ENCODE data around the gene NRIP1.

The NRIP1 gene

DNA sequence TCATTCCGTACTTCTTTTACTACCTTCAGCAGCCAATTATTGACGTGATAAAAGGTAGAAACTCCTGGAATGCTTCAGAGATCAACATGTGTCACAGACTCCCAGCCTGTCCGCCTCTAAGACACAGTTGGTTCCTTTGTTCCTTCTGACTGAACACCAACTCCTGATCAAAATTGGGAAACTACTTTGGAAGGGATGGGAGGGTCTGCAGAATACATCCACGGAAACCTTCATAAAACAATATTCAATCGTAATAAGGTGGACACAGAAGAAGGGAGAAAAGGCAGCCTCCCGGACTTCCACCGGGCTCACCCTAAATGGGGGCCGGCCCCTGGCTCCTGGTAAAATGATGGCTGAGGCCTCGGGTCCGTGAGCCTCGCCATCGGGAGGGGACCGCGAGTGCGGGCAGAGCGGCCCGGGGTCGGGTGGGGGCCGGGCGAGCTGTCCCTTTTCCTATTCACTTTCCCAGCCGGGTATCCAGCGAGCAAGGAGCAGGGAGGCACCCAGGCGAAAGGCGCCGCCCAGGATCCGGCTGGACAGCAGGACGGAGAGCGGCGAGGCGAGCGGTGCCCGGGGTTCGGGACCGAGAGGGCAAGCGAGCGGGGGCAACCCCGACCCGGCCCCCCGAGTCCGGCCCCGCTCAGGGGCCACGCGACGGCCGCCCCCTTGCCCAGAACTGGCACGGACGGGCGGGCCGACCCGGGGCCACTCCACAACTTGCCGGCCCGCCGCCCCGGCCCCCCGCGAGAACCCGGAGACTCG lies 805 bp downstream of the NRIP1 start:
- DNase-seq, result no peak

DNA sequence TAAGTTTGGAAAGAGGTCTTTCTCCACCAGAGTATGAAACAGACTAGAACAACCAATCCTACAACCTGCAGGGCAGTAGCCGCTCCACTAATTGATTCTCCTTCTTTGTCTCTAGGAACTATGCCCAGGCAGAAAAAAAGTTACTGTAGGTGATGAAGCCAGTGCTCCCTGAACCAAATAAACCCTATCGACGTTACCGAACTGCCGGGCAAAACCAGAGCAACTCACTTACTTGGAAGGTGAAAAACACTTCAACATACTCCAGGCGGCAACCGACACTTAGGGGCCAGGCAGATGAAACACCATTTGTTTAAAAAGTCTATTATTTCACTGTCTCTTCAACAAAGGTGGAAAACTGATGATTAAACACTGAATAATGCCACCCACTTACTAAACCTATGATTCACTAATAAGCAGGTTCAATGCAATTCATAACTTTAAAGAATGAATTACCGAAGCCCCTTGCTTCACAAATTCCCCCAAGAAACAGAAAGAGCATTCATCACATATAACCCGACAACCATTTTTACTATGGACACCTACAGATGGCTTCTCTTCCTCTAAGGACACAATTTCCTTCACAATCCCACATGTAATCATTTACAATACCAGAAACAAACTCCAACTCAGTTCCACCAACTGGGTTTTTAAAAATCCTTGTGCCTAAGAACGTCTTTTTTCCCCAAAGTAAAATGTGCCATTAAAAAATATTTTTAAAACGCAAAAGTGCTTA lies 1.6 kb downstream of the NRIP1 start:
- DNase-seq, result peak; percentile 18

DNA sequence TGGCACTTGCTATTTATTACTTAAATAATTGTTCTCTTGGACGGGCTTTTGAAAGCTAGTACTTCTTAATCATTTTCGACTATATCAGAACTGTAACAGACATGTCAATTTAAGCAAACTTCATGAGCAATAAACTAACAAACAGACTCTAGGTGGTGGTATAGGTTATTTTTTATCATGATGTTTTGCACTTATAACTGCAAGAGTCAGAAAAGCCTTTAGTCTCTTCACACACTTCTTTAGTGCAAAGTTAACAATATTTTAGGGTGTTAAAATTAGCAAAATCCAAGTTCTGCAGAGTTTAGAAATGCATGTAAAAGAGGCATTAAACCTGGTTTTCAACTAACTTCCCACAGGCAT lies 2.2 kb downstream of the NRIP1 start:
- peak; percentile 48 for DNase-seq

DNA sequence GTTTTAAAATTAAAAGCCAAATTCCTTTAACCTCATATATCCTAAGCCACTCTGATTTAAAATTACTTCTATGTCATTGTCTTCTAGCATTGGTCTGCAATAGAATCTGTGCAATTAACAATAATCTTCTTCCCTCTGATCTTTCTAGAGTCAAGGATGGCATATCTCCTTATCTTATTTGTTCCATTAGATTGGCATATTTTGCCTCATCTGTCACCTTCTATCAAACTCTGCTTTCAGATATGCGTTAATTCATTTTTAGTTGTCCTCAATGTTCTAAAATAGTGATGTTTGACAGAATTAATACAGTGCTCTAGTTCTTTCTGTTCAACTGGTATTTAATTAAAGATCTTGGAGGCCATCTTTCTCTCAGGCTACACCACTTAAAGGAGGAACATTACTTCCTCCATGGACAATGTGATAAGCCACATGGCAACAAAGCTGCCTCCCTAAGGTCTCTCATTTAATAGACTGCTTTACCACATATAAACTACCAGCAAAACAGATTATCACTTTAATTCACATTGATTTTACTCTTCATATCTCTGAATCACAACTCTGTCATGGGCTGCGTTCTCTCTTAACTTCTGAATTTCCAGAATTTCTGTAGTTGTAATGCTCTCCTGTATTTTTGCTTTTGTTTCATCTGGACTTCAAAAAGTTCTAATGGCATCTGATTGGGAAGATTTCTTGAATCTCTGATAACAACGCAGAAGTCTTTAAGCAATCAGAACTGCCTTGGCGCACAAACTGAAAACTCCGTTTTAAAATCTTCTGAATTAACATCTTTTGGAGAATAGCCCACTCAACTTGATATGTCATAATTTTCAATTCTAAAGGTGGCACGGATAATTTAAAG lies 2.8 kb downstream of the NRIP1 start:
- DNase-seq, result no peak

DNA sequence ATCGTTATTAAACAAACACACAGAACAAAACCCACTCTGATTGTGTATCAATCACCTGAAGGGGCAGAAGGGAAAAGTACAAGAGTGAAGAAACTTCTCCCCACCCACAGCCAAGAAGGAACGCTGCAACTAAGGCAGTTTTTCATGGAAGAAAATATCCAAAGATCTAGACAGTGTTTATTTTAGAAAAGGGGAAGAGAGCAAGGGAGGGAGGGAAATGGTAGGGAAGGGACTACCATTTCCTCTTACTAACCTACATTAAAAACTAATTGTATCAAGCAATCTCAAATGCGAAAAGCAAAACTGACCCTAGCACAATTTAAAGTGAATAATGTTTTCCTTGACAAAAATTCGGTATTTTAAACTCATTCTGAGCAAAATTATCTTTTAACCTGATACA lies 3.5 kb downstream of the NRIP1 start:
- DNase-seq, result no peak

DNA sequence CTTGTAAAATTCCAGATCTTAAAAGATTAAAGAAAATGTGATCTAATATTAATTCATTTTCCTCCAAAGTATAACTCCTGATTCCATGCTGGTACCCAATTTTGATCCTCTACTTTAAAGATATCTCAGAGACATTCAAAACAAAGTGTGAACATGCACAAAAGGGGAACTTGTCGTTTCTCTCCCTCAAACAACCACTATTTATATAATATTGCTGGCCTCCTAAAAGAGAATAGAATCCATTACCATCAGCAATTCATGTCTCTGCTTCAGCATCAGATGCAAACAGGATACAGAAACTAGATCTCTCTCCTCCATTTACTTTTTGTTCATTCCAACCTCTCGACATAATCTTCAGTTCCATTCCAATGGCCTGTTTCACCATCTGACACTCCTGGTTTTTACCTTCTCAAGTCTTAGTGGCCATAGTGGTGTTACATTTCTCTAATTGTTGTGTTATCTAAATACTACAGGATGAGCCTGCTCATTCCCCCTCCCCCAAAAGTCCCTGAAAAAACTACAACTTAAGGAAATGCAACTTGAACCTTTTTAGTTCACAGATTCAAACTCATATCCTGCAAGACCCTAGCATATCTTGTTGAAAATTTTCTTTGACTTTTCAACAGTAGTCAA lies 4.1 kb downstream of the NRIP1 start:
- no peak for DNase-seq

DNA sequence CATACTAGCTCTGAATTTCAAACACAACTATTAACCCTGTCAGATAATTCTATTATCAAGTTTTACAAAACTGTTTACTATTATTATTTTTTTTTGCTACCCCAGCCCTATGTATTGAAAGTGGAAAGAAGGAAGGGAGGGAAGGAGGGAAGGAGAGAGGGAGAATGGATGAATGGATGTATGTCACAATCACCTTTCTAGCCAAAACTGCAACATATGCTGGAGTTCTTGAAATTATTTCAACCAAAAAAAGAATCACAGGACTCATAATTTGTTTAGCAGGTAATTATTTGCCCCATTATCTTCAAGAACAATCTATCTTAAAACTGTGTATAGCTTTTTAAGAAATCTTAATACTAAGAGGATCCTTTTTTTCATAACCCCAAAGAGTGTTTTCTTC lies 5.4 kb downstream of the NRIP1 start:
- DNase-seq, result no peak

DNA sequence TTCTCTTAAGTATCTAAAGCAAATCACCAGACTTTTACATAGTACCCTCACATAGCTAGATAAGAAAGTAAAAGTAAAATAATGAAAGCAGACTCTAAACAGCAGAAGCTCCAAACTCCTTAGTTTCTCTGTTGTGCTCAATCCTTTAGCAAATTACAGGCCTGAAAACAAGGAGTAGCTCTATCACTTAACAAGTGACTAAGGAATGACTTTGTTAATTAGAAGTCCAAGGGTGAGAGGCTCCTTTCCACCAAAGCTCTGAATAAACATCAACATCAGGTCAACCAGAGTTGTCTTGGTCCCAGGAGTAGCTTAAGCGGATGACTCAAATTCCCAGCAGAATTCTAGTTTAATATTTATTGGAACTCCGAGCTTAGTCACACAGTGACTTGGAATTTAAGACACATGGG lies 5.9 kb downstream of the NRIP1 start:
- no peak for DNase-seq

DNA sequence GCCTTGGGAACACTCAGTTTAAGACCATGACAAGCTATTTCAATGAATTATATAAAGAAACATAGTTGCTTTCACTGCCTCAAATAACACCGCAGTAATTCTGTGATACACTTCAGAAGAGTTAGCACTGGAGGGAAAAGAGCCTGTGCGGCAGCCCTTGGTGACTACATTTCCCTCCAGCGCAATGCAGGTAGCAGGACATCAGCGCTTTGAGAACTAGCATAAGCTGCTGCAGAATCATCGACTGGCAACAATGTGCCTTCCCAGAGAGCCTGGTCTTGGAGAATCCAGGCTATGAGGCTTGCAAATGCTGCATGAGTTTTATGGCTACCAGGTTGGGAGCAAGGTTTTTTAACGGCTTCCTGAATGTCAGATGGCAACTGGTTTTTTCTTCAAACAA lies 7.5 kb downstream of the NRIP1 start:
- DNase-seq, result no peak

DNA sequence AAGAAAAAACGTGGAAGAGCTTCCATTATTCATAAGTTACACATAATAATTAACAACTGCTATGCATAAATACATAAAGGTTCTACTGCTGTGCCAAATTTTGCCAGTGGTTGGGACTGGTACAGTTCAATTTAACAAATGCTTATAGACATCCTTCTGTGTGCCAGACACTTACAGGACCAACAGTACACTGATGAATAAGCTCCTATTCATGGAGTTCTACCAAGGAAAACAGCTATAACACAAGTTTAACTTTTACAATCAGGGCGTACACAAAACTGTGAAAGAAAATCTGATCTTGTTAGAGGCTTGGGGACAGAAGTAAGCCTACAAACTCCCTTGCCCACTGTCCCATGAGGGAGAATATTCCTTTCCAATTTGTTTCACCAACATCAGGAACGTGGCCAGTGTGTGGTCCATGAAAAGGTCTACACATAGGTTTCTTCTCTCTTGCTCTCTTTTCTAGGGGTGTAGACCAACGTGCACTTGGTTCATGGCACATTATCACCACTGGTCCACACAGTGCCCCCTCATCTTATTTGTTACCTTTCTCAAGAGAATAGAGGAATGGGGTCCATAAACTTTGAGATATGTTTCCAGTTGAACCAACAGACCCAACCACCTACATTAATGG lies 10.1 kb downstream of the NRIP1 start:
- no peak for DNase-seq

DNA sequence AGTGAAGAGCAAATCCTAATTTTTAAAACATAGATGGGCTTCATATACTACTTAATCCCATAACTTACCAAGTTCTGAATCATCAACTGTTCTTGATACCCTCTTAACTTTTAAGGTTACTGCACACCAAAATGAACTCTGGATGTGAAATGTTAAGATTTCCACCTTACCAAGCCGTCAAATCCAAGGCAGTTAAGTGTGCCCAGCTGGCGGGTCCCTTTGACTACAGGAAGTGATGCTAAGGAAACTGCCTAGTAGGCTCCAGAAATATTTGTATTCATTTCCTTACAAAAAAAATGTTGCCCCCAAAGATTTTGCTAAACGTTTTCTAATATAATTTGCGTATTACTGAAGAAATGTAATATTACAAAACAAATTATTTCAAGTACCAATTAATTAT lies 10.7 kb downstream of the NRIP1 start:
- DNase-seq, result no peak

DNA sequence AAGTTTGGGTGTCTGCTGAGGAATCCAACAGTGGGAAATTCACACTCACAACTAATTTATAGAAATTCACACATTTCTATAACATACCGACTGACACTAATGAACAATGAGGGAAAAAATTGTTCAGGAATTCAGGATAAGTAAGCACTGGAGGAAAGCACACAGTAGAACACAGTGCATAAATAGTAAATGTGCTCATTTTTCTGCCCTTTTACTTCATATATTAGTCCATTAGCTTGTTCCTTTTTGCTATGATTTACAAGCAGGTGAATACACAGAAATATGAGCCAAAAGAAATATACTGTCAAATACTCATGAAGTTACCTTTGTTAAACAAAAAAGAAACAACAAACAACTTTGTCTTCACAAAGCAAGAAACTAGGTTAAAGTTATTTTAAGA lies 11.3 kb downstream of the NRIP1 start:
- DNase-seq, result no peak

DNA sequence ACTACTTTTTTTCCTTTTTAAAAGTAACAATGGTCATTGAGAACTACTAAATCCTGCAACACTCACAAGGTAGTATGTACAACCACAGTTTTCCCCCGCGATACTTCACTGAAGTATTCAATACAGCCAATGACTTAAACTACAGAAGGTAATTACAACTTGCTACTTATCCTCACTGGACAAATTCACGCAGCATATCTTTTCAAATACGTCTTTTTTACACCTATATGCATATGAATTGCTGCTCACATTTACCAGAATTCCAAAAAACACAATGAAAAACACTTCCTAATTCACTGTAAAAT lies 12.4 kb downstream of the NRIP1 start:
- DNase-seq, result no peak

DNA sequence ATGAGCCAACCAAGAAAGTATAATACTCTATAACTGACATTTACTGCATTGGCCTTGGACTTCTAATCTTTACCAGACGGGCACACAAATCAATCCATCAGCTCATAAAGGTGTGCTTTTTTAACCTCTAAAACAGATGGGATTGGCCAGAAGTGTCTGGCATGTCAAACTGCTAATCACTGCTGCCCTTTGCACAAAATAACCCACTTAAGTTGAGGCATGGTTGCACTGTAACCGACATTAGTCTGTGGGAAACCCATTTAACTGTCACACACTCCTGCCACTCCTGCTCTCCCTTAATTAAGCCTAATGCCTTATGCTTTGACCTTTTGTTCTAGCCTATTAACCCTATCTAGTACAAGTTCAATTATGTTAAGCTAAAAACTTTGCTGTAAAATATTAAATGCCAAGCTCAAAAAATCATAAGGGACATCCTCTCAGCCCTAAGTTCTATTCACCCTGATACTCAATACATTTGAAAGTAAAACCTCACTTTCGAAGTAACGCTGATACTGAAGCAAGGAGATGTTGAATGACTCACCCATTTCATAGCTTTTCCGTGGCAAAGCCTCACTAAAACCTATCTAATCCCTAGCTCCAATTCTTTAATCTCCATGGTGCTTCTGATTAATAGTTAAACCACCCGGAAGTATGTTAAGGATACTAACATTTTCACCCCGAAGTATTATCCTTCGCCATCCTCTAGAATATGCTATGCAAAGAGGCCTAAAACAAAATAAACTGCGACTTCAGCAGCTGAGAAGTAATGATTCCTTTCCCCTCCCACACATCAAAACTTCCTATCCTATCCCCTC lies 12.9 kb downstream of the NRIP1 start:
- DNase-seq, result no peak

DNA sequence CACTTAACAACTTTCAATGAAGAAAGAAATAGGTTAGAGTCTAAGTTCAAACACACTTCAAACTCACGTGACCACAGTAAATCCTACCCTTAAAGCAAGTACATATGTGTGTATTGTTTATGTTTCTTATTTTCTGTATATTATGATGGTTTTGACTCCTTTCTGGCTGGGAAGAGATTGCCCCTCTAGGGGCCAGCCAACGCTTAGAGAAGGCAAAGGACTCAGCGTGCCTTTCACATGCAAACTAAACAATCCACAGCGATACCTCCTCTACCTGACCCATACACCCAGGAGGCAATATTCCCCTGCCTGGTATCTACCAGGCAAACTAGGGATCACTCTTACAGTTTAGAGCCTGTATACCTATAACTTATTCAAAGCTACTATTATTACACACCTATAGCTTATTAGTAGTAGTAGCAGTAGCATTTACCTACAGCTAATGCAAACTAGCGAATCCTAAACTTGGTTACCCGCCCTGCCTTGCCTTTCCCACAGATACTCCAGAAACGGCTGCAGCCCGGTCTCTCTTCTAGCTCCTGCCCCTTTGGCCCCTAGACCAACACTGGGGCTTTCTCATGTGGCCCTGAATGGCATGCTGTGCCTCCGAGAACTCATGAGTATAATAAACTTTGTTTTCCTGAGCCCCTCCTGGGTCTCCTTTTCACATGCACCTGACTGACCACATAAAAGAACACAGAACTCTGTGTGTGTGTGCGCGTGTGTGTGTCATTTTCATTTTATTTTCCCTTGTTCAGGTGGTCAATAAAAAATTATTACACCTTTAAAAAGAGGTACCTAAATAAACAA lies 14.0 kb downstream of the NRIP1 start:
- no peak for DNase-seq

DNA sequence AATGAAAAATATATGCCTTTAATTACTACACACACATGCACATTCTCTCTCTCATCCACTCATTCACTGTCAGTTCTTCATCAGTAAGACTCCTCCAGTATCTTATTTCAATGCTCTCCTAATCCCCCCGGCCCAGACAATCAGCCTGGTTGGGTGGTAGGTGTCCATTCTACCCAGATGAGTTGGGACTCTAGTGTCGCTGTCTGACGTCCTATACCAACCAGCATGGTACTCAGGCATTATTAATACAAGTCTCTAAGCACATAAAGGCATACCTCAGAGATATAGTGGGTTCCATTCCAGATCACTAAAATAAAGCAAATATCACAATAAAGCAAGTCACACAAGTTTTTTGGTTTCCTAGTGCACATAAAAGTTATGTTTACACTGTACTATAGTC lies 19.8 kb downstream of the NRIP1 start:
- DNase-seq, result no peak

DNA sequence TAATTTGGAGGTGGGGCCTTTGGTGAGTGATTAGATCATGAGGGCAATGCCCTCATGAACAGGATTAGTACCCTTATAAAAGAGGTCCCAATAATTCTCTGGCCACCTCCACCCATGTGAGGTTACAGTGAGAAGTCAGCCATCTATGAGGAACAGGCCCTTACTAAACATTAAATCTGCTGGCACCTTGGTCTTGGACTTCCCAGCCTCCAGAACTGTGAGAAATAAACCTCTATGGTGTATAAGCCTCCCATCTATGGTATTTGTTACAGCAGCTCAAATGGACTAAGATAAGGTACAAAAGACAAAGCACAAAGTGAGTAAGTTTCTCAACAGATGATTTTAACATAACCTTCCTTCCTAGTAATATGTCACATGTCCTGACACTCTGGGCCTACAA lies 22.3 kb downstream of the NRIP1 start:
- no peak for DNase-seq

DNA sequence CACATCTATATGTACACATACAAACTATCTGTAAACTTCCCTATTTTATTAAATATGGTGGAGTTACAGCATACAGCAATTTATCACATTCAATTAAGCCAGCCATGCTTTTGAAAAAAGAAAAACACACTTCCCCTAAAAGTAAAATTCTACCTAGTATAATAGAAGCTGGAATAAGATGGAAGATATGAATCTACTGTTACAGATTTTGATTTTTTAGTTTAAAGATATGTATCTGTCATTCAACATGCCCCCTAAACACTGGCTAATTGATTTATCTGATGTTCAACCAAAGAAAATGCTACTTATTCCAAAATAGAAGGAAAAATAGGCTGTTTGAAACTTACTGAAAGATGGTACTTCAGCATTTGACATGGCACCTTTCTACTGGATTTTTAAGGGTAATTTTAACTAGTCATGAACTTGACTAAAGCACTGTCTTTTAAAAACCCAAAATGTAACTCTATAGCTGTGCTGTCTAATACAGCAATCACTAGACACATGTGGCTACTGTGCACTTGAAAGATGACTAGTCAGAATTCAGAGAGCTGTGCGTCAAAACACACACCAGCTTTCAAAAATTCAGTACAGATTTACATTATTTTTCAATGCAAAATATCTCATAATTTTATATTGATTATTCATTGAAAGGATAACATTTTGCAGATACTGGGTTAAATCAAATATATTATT lies 25.0 kb downstream of the NRIP1 start:
- no peak for DNase-seq

DNA sequence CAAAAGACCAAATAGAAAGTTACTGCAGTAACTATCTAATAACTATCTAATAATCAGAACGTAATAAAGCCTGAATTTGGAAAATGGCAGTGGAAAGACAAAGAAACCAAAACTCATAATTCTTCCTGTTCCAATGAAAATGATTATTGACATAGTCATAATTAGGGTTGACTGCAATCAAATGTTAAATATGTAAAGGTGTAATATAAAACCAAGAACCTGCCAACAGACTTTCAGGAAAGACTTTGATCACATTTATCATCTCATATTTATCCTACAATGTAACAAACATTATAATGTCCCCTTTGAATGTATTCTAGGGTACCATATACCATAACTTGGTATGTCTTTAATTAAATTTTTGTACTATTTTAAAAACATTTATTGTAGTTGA lies 26.9 kb downstream of the NRIP1 start:
- no peak for DNase-seq

DNA sequence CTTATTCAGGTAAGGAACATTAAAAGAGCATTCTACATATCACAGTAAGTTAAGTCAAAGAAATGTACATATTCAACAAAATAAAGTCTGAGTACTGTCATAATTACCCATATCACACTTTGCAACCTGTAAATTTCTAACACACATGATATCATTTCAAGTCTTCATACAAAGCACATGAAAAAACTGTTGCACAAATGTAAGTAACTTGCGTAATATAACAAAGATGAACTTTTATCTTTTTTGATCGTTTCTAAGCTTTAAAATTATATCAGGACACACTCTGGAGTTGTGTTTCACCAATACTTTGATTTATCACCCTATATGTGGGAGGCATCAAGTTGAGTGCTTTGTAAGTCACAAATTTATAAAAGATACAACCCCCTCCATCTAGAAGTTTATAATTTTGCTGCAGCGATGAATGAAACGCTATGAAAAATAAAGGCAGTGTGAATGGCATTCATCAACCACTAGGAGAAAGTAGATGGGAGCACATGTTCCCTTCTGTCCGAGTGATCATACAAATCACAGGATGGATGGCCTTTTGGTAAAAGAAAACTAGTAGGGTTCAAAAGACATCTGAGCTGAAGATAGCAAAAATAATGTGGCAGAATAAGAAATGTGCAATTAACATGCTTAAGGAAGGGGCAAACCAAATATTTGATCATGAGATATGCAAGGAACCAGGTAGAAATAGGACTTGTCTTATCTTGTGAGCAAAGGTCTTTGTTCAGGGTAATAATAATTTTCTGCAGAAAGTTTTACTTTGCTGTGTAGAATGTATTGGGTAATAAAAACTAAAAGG lies 27.5 kb downstream of the NRIP1 start:
- no peak for DNase-seq

Data from CD4-positive, alpha-beta T cell treated with Interleukin-17A for 1 hour (primary cell).